Lower lobe of right lung (tissue), 2 donors: Measurements from ENCODE around the gene ANKRD34A. TPM values are rescaled to one million over a fixed set of nuclear protein-coding genes. Genes with fewer than 3 reads are reported as not detected.

ENCODE experiments used
- ATAC-seq, 2 donors: fragments of 200-7000 bp; cut with Tn5 transposase; one replicate each; pipeline ENCODE4 v1.9.1; 2020 to 2022; ENCODE audit warnings: mild to moderate bottlenecking in 2 of 2, moderate library complexity in 2 of 2
- DNase-seq: peaks from one replicate; pipeline ENCODE4 v3.0.0-alpha.2; 2020
- H3K27ac ChIP-seq: fragments of 200-600 bp; one replicate; pipeline ENCODE4 v1.8.0; 2022
- H3K27me3 ChIP-seq: fragments of 200-600 bp; one replicate; pipeline ENCODE4 v1.8.0; 2022; ENCODE audit warnings: low read depth
- H3K36me3 ChIP-seq: fragments of 200-600 bp; one replicate; pipeline ENCODE4 v1.8.0; 2022; ENCODE audit warnings: mild to moderate bottlenecking
- H3K4me1 ChIP-seq: fragments of 200-600 bp; one replicate; pipeline ENCODE4 v1.8.0; 2022
- H3K4me3 ChIP-seq: fragments of 200-600 bp; one replicate; pipeline ENCODE4 v1.8.0; 2022; ENCODE audit warnings: mild to moderate bottlenecking
- H3K9me3 ChIP-seq: fragments of 200-600 bp; one replicate; pipeline ENCODE4 v1.8.0; 2022
- CTCF ChIP-seq: fragments of 200-600 bp; IDR thresholded peaks from one replicate; pipeline ENCODE4 v1.8.0; 2022; ENCODE audit warnings: antibody characterized with exemption, mild to moderate bottlenecking
- intact Hi-C: fragments of 100-400 bp; cut with DNase I; formaldehyde crosslinking; loops from one replicate; pipeline ENCODE4 v1.11.0; 2022
- total RNA-seq: library from RNA; stranded (reverse); fragmentation: NEBNext Ultra II Directional; extraction: Animal tissue kit (Norgen Biotek cat#: 25700); gene quantifications from one replicate; pipeline ENCODE4 v1.2.1, GENCODE V29; 2021
- donor health status: DM: no; HTN: yes; CAD: no; lungs with severe emphysema.

The ANKRD34A gene
- total RNA-seq, 1 donor from 2014 or later = 0.41 TPM

GRCh38 chr1:146007489-146008133 is 43.2 kb upstream of the ANKRD34A start:
- peaks cover 78% of the 10 kb centered on the region for H3K4me1 ChIP-seq
- no peaks in the 10 kb centered on the region for H3K9me3 ChIP-seq
- no peak for TF ChIP-seq CTCF
- DNase-seq (no peak), ATAC-seq (no peak)
- H3K27ac ChIP-seq = peak overlapping the region; percentile 88
- intact Hi-C loops = no loop called here
- H3K4me3 ChIP-seq = peak overlapping the region; percentile 18
- H3K27me3 ChIP-seq = no peaks in the 10 kb centered on the region
- H3K36me3 ChIP-seq = no peaks in the 10 kb centered on the region

GRCh38 chr1:146001709-146002108 is 37.3 kb upstream of the ANKRD34A start:
- no peak overlapping the region for H3K4me3 ChIP-seq
- intact Hi-C loops = no loop called here
- no peaks in the 10 kb centered on the region for H3K27me3 ChIP-seq
- H3K36me3 ChIP-seq = no peaks in the 10 kb centered on the region
- DNase-seq (no peak), ATAC-seq (no peak)
- no peaks in the 10 kb centered on the region for H3K9me3 ChIP-seq
- peaks cover 62% of the 10 kb centered on the region for H3K4me1 ChIP-seq
- TF ChIP-seq CTCF = no peak
- peak overlapping the region; percentile 69 for H3K27ac ChIP-seq

- ATAC-seq (peak in 1 of 2 donors; percentile 5), DNase-seq (no peak)
- TF ChIP-seq CTCF = no peak
These were observed 35.1 kb upstream of the ANKRD34A start for GRCh38 chr1:145999321-146000024.

GRCh38 chr1:145997718-145998023 is 33.3 kb upstream of the ANKRD34A start:
- Histone ChIP-seq H3K9me3 (no peaks in the 10 kb centered on the region), H3K4me1 (peaks cover 35% of the 10 kb centered on the region), H3K4me3 (peak overlapping the region; percentile 75), H3K36me3 (peaks cover 30% of the 10 kb centered on the region), H3K27ac (peak overlapping the region; percentile 96), H3K27me3 (no peaks in the 10 kb centered on the region)
- no peak for DNase-seq
- no peak for ATAC-seq
- intact Hi-C loops = no loop called here
- TF ChIP-seq CTCF = no peak

More at GRCh38 chr1:145999321-146000024, 35.1 kb upstream of the ANKRD34A start:
- intact Hi-C loops = no loop called here
- Histone ChIP-seq H3K27me3 (no peaks in the 10 kb centered on the region), H3K27ac (peak overlapping the region; percentile 96), H3K4me1 (peaks cover 42% of the 10 kb centered on the region), H3K4me3 (peak overlapping the region; percentile 75), H3K9me3 (no peaks in the 10 kb centered on the region), H3K36me3 (peaks cover 12% of the 10 kb centered on the region)

- DNase-seq = peak; percentile 71
These were observed 32.8 kb upstream of the ANKRD34A start for GRCh38 chr1:145997016-145997717.

More at GRCh38 chr1:145997016-145997717, 32.8 kb upstream of the ANKRD34A start:
- Histone ChIP-seq H3K27me3 (no peaks in the 10 kb centered on the region), H3K9me3 (no peaks in the 10 kb centered on the region), H3K36me3 (peaks cover 34% of the 10 kb centered on the region), H3K27ac (peak overlapping the region; percentile 96), H3K4me3 (peak overlapping the region; percentile 75), H3K4me1 (peaks cover 40% of the 10 kb centered on the region)
- peak; percentile 46 to 56 for ATAC-seq
- intact Hi-C loops = no loop called here
- no peak for TF ChIP-seq CTCF
